C4-2B (cell line): ENCODE data around the gene ALOX15B.

Source experiments
- H3K27ac ChIP-seq: fragments of 450-650 bp; 2 replicates; pipeline ENCODE4 v1.5.1; 2017
- ZFX ChIP-seq: fragments of 450-650 bp; IDR thresholded peaks from 2 replicates; pipeline ENCODE4 v1.6.1; 2017
- TF ChIP-seq, protein P1 (sequence below): fragments of 450-650 bp; conservative IDR thresholded peaks from 2 replicates; pipeline ENCODE4 v1.5.1; 2017; ENCODE audit warnings: mild to moderate bottlenecking

Gene ALOX15B

DNA sequence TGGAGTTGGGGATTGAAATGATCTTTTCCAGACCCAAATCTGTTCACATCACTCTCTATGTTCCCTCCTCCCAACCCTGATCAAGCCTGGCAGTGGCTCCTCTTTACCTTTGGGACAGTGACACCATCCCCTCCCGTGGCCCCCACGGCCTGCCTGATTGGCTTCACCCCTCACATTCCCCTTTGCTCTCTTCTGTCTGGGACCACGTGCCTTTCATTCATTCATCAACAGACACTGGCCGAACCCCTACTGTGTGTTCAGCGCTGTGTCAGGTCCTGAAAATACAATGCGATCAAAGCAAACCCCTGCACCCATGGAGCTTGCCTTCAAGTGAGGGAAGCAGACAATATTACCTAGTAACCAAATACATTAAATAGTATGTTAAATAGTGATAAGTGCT is 50.9 kb downstream of the ALOX15B start:
- H3K27ac ChIP-seq = no peak overlapping the region
- no peak for TF ChIP-seq ZFX
- TF ChIP-seq, protein P1, sequence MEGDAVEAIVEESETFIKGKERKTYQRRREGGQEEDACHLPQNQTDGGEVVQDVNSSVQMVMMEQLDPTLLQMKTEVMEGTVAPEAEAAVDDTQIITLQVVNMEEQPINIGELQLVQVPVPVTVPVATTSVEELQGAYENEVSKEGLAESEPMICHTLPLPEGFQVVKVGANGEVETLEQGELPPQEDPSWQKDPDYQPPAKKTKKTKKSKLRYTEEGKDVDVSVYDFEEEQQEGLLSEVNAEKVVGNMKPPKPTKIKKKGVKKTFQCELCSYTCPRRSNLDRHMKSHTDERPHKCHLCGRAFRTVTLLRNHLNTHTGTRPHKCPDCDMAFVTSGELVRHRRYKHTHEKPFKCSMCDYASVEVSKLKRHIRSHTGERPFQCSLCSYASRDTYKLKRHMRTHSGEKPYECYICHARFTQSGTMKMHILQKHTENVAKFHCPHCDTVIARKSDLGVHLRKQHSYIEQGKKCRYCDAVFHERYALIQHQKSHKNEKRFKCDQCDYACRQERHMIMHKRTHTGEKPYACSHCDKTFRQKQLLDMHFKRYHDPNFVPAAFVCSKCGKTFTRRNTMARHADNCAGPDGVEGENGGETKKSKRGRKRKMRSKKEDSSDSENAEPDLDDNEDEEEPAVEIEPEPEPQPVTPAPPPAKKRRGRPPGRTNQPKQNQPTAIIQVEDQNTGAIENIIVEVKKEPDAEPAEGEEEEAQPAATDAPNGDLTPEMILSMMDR = no peak

DNA sequence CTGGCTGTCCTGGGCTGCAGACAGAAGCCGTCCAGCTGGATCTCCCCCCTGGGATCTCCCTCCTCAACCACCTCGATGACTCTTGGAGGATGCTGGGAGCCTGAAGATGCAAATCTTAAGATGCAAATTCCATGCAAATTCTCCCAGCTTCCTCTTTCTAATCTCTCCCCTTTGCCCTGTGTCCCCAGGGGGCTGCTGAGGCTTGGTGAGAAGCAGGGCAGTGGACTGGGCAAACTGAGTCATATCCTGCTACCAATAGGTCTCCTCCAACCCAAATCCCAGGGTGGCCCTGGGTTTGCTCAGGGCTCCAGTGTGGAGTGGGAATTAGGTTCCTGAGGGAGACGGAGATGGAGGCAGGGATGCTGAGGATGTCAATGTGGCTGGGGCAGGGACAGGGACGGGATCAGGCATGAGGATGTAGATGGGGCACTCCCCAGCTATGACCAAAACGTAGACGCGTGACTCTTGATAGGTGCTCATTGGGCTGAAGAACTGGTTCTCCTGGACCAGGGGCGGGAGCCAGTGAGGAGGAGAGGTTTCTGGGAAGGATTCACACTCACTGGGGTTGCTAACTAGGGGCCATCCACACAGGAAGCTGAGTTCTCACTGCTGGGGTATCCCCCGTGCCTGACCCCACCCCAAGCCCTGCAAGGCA is 52.3 kb downstream of the ALOX15B start:
- no peak overlapping the region for H3K27ac ChIP-seq
- TF ChIP-seq ZFX = no peak
- TF ChIP-seq, protein P1 = no peak

DNA sequence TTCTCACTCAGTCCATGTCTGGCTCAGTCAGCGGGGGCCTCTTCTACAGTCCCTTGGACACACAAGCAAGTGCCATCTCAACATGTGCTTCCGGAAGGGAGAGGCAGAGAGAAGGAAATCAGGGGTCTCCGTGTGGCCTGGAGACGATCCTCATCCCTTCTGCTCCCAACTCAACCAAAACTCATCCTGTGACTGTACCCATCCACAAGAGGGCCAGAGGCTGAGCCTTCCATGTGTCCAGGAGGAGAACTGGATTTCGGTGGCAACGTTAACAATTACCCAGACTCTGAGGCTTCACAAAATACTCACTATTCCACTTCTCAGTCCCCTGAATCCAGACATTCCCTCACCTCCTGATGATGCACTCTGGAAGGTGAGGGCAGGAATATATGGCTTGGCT is 56.5 kb downstream of the ALOX15B start:
- no peak overlapping the region for H3K27ac ChIP-seq
- TF ChIP-seq, protein P1 = no peak
- TF ChIP-seq ZFX = no peak

DNA sequence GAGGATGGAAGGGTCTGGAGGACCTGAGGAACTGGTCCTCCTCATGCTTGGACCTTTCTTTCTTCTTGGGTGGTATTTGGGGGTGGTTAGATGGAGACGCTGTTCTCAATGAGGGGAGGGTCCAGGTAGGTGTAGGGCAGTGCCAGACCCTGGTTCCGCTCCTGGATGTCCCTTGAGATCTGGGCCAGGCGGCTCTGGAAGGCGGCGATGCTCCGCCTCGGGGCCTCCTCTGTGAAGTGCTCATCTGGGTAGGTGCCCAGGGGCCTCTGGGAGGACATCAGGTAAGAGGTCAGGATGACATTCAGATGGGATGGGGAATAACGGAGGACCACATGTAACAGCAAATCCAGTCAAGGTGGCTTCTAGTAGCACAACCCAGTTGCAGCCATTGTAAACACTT is 57.7 kb downstream of the ALOX15B start:
- no peak overlapping the region for H3K27ac ChIP-seq
- TF ChIP-seq ZFX = no peak
- TF ChIP-seq, protein P1 = no peak
